Liver (tissue), 9 donors: Measurements from ENCODE around the gene BDP1. TPM values are rescaled to one million over a fixed set of nuclear protein-coding genes. Genes with fewer than 3 reads are reported as not detected.
"Not testable (repeated sequence)": the region's sequence is repeated elsewhere in the genome, so short reads cannot be mapped to it uniquely, and the experiment has no call there.

Source experiments
- DNase-seq: peaks from one replicate; pipeline ENCODE4 v3.0.0-alpha.2; 2017; ENCODE audit warnings: low spot score
- H3K27ac ChIP-seq, 2 donors: one replicate each; pipeline ENCODE4 v1.7.0; 2013; ENCODE audit warnings: inconsistent platforms in 2 of 2, low read length in 2 of 2, control low read depth in 1 of 2, low read depth in 1 of 2, mild to moderate bottlenecking in 1 of 2
- H3K27me3 ChIP-seq, 4 donors: one replicate each; pipeline versions ENCODE4 v1.6.1 to v1.7.0; 2013; ENCODE audit warnings: low read length in 3 of 4, inconsistent platforms in 1 of 4, mild to moderate bottlenecking in 1 of 4, moderate library complexity in 1 of 4; ENCODE audit not compliant: control insufficient read depth in 4 of 4, insufficient read depth in 4 of 4
- H3K36me3 ChIP-seq, 4 donors: one replicate each; pipeline versions ENCODE4 v1.6.1 to v1.7.0; 2013; ENCODE audit warnings: low read length in 3 of 4, mild to moderate bottlenecking in 3 of 4, low read depth in 1 of 4, moderate library complexity in 1 of 4; ENCODE audit not compliant: control insufficient read depth in 4 of 4, insufficient read depth in 3 of 4
- H3K4me1 ChIP-seq, 4 donors: one replicate each; pipeline versions ENCODE4 v1.6.1 to v1.7.0; 2013; ENCODE audit warnings: low read length in 3 of 4, mild to moderate bottlenecking in 3 of 4, moderate library complexity in 1 of 4; ENCODE audit not compliant: control insufficient read depth in 4 of 4, insufficient read depth in 4 of 4
- H3K4me3 ChIP-seq, 3 donors: one replicate each; pipeline versions ENCODE4 v1.6.1 to v1.7.0; 2013; ENCODE audit warnings: low read length in 3 of 3, control low read depth in 1 of 3, low read depth in 1 of 3, mild to moderate bottlenecking in 1 of 3
- H3K9ac ChIP-seq, 2 donors: one replicate each; pipeline ENCODE4 v1.7.0; 2013; ENCODE audit warnings: low read length in 2 of 2, mild to moderate bottlenecking in 2 of 2, moderate library complexity in 2 of 2, control low read depth in 1 of 2, low read depth in 1 of 2
- H3K9me3 ChIP-seq, 4 donors: one replicate each; pipeline versions ENCODE4 v1.6.1 to v1.7.0; 2013; ENCODE audit warnings: low read length in 3 of 4; ENCODE audit not compliant: control insufficient read depth in 4 of 4
- ATF3 ChIP-seq: IDR thresholded peaks from 2 replicates; pipeline ENCODE4 v1.6.1; 2016; ENCODE audit warnings: antibody characterized with exemption
- CTCF ChIP-seq: fragments of 150-350 bp; IDR thresholded peaks from 2 replicates; pipeline ENCODE4 v1.5.1; 2017; ENCODE audit warnings: improper control_type of control experiment, low read depth, low read length; ENCODE audit not compliant: missing input control
- EGR1 ChIP-seq, 2 donors: IDR thresholded peaks; 2 replicates each; pipeline ENCODE4 v1.6.1; 2016 to 2018; ENCODE audit warnings: antibody characterized with exemption in 2 of 2, low read depth in 2 of 2
- FOXA1 ChIP-seq: IDR thresholded peaks from 2 replicates; pipeline ENCODE4 v1.6.1; 2016; ENCODE audit warnings: antibody characterized with exemption
- FOXA2 ChIP-seq: IDR thresholded peaks from 2 replicates; pipeline ENCODE4 v1.6.1; 2016; ENCODE audit warnings: antibody characterized with exemption
- GABPA ChIP-seq, 2 donors: IDR thresholded peaks in 1 of 2; conservative IDR thresholded peaks in 1 of 2; 2 replicates each; pipeline ENCODE4 v1.6.1; 2016; ENCODE audit warnings: antibody characterized with exemption in 2 of 2, mild to moderate bottlenecking in 1 of 2, moderate library complexity in 1 of 2
- HNF4A ChIP-seq, 2 donors: conservative IDR thresholded peaks; 2 replicates each; pipeline ENCODE4 v1.6.1; 2016; ENCODE audit warnings: antibody characterized with exemption in 2 of 2, mild to moderate bottlenecking in 2 of 2
- HNF4G ChIP-seq: IDR thresholded peaks from 2 replicates; pipeline ENCODE4 v1.6.1; 2016; ENCODE audit warnings: antibody characterized with exemption
- JUND ChIP-seq, 2 donors: IDR thresholded peaks; 2 replicates each; pipeline ENCODE4 v1.6.1; 2016; ENCODE audit warnings: antibody characterized with exemption in 2 of 2
- MAX ChIP-seq: IDR thresholded peaks from 2 replicates; pipeline ENCODE4 v1.6.1; 2016; ENCODE audit warnings: antibody characterized with exemption
- NR2F2 ChIP-seq: IDR thresholded peaks from 2 replicates; pipeline ENCODE4 v1.6.1; 2016; ENCODE audit warnings: antibody characterized with exemption
- RAD21 ChIP-seq, 2 donors: IDR thresholded peaks; 2 replicates each; pipeline ENCODE4 v1.6.1; 2016; ENCODE audit warnings: antibody characterized with exemption in 2 of 2, mild to moderate bottlenecking in 2 of 2
- REST ChIP-seq: IDR thresholded peaks from 2 replicates; pipeline ENCODE4 v1.6.1; 2016; ENCODE audit warnings: antibody characterized with exemption, mild to moderate bottlenecking
- RXRA ChIP-seq, 2 donors: IDR thresholded peaks; 2 replicates each; pipeline ENCODE4 v1.6.1; 2017 to 2018; ENCODE audit warnings: antibody characterized with exemption in 2 of 2, mild to moderate bottlenecking in 1 of 2
- SP1 ChIP-seq: IDR thresholded peaks from 2 replicates; pipeline ENCODE4 v1.6.1; 2018; ENCODE audit warnings: antibody characterized with exemption, mild to moderate bottlenecking
- TAF1 ChIP-seq: conservative IDR thresholded peaks from 2 replicates; pipeline ENCODE4 v1.6.1; 2016; ENCODE audit warnings: antibody characterized with exemption, mild to moderate bottlenecking
- YY1 ChIP-seq: IDR thresholded peaks from 2 replicates; pipeline ENCODE4 v1.6.1; 2016; ENCODE audit warnings: antibody characterized with exemption, mild to moderate bottlenecking
- ZBTB33 ChIP-seq: IDR thresholded peaks from 2 replicates; pipeline ENCODE4 v1.6.1; 2016; ENCODE audit warnings: antibody characterized with exemption
- WGBS: extraction: QIAGEN DNeasy Blood & Tissue Kit; methylation state at CpG from one replicate; pipeline ENCODE4 v1.1.7; 2013; 5-methylcytosine and 5-hydroxymethylcytosine counted together
- polyA plus RNA-seq, 2 donors: library from polyadenylated mRNA; stranded (reverse) in 1 of 2; unstranded in 1 of 2; fragments of 200-250 nt in 1 of 2; fragments of >200 nt in 1 of 2; fragmentation: Nextera tagmentation in 1 of 2; extraction: Ambion mirVana in 1 of 2; gene quantifications; one replicate each; pipeline versions ENCODE4 v1.2.1 to v1.2.3, GENCODE V29; 2013 to 2015
- total RNA-seq, 2 donors: library from RNA; depleted of rRNA; stranded (reverse); fragments of >200 nt; gene quantifications; one replicate each; pipeline ENCODE4 v1.2.3, GENCODE V29; 2014
- donor health status: healthy.
- donor health status: healthy.
- donor health status: healthy.
- donor health status: healthy.
- donor health status: healthy.

BDP1 gene
- total and polyA plus RNA-seq, 4 donors, result 3.8 to 17.2 (median 12.7) TPM

- not testable (repeated sequence) for H3K4me1 ChIP-seq, H3K4me3 ChIP-seq, DNase-seq, H3K27me3 ChIP-seq, H3K9me3 ChIP-seq, H3K36me3 ChIP-seq, H3K9ac ChIP-seq, H3K27ac ChIP-seq
- TF ChIP-seq CTCF (peak; percentile 41), RAD21 (IDR thresholded peaks at IDR 0.05) (peak; percentile 65)
- WGBS, result 3% methylated on average over 5 of the region's 6 CpGs
These were observed 8.1 kb upstream of the BDP1 start for GRCh38 chr5:71447218-71447808.

GRCh38 chr5:71452876-71453275, 2.6 kb upstream of the BDP1 start:
- H3K4me3 ChIP-seq, result no peak overlapping the region
- H3K9ac ChIP-seq, result no peak overlapping the region
- 48% methylated on average over 2 of the region's 2 CpGs for WGBS
- peaks cover 0 to 2% (median 0%) of the 10 kb centered on the region in 4 donors for H3K27me3 ChIP-seq
- H3K9me3 ChIP-seq, result no peaks in the 10 kb centered on the region
- TF ChIP-seq YY1, result no peak
- TF ChIP-seq ZBTB33, result no peak
- no peak for TF ChIP-seq TAF1
- no peak for TF ChIP-seq HNF4G
- no peak for TF ChIP-seq NR2F2
- no peak for TF ChIP-seq RAD21 (IDR thresholded peaks at IDR 0.05)
- no peak for TF ChIP-seq EGR1 (IDR thresholded peaks at IDR 0.05; ENCODE audit: low read depth in 2 of 2)
- no peak for TF ChIP-seq JUND (IDR thresholded peaks at IDR 0.05)
- no peak for TF ChIP-seq ATF3
- TF ChIP-seq CTCF, result no peak
- TF ChIP-seq HNF4A (conservative IDR thresholded peaks at IDR 0.05), result no peak
- TF ChIP-seq RXRA (IDR thresholded peaks at IDR 0.05), result no peak
- no peak for TF ChIP-seq FOXA2
- TF ChIP-seq REST, result no peak
- TF ChIP-seq GABPA (IDR thresholded peaks at IDR 0.05 in 1 of 2, conservative IDR thresholded peaks at IDR 0.05 in 1 of 2), result no peak
- TF ChIP-seq SP1, result no peak
- no peak for TF ChIP-seq FOXA1
- TF ChIP-seq MAX, result no peak
- H3K4me1 ChIP-seq, result peaks cover 7 to 15% (median 12%) of the 10 kb centered on the region in 4 donors
- no peaks in the 10 kb centered on the region for H3K36me3 ChIP-seq
- no peak overlapping the region for H3K27ac ChIP-seq
- DNase-seq, result no peak
